Activated CD4-positive, alpha-beta T cell treated with anti-CD3 and anti-CD28 coated beads for 36 hours (primary cell): ENCODE results near the gene TMEM269. TPM values are rescaled to one million over a fixed set of nuclear protein-coding genes. Genes with fewer than 3 reads are reported as not detected.

Experiments used
- ATAC-seq: fragments of 200-7000 bp; cut with Tn5 transposase; one replicate; pipeline ENCODE4 v1.10.0; 2021; ENCODE audit warnings: mild to moderate bottlenecking, moderate library complexity
- CTCF ChIA-PET: fragments of 350-600 bp; sonication (Branson Sonifier 250); formaldehyde crosslinking; loops from one replicate; lab custom pipeline; 2021; ENCODE audit warnings: antibody characterized with exemption; lab: Charles Lee
- POLR2A ChIA-PET: fragments of 350-600 bp; sonication (Branson Sonifier 250); formaldehyde crosslinking; loops from one replicate; lab custom pipeline; 2021; ENCODE audit warnings: antibody characterized with exemption, inconsistent platforms; lab: Charles Lee
- DNase-seq: peaks from one replicate; pipeline ENCODE4 v3.0.0-alpha.2; 2020
- H3K27ac Mint-ChIP-seq: one replicate; pipeline ENCODE4 v1.8.0; 2021; ENCODE audit warnings: mixed read lengths
- H3K27me3 Mint-ChIP-seq: one replicate; pipeline ENCODE4 v1.8.0; 2021; ENCODE audit warnings: mixed read lengths
- H3K36me3 Mint-ChIP-seq: one replicate; pipeline ENCODE4 v1.8.0; 2021; ENCODE audit warnings: low read depth, mixed read lengths
- H3K4me1 Mint-ChIP-seq: one replicate; pipeline ENCODE4 v1.8.0; 2021; ENCODE audit warnings: mixed read lengths
- H3K4me3 Mint-ChIP-seq: one replicate; pipeline ENCODE4 v1.8.0; 2021; ENCODE audit warnings: mild to moderate bottlenecking, moderate library complexity, mixed read lengths
- H3K9me3 Mint-ChIP-seq: one replicate; pipeline ENCODE4 v1.8.0; 2021; ENCODE audit warnings: low read depth, mixed read lengths
- intact Hi-C, 2 experiments: fragments of 100-400 bp; cut with DNase I in 1 of 2; cut with micrococcal nuclease in 1 of 2; formaldehyde crosslinking; loops; one replicate each; pipeline versions ENCODE4 v1.14.2 to v1.15.1; 2022 to 2024; cut with DNase I, micrococcal nuclease
- total RNA-seq, 2 experiments: library from RNA; stranded (reverse); gene quantifications; one replicate each; pipeline ENCODE4 v1.2.3, GENCODE V29; 2021

TMEM269 gene
- total RNA-seq, 2 experiments from 2014 or later, result 0.19 to 0.48 TPM

GRCh38 chr1:42776502-42776901 lies 8.3 kb upstream of the TMEM269 start:
- H3K27ac Mint-ChIP-seq, result no peak overlapping the region
- H3K27me3 Mint-ChIP-seq, result no peaks in the 10 kb centered on the region
- ATAC-seq (no peak), DNase-seq (no peak)
- H3K4me3 Mint-ChIP-seq, result no peak overlapping the region
- intact Hi-C loops, result no loop called here
- peaks cover 22% of the 10 kb centered on the region for H3K4me1 Mint-ChIP-seq
- ChIA-PET CTCF (interaction anchor here (0.7 to 3.3 kb wide), 7 partner anchors 10 to 297 kb away, joined by 3 to 21 read pairs (median 4); partner anchors contain the start of genes C1orf50, P3H1 and ZNF691), POLR2A (interaction anchor here (0.6 kb wide), 1 partner anchor 9 kb away, joined by 3 read pairs; the partner anchor contains the start of gene C1orf50)
- no peaks in the 10 kb centered on the region for H3K9me3 Mint-ChIP-seq
- H3K36me3 Mint-ChIP-seq, result peaks cover 53% of the 10 kb centered on the region

GRCh38 chr1:42777852-42778251 lies 6.9 kb upstream of the TMEM269 start:
- ATAC-seq, result peak; percentile 79
- H3K36me3 Mint-ChIP-seq, result peaks cover 53% of the 10 kb centered on the region

GRCh38 chr1:42779725-42780124 lies 5.1 kb upstream of the TMEM269 start:
- peak overlapping the region; percentile 55 for H3K27ac Mint-ChIP-seq

More at GRCh38 chr1:42777852-42778251, 6.9 kb upstream of the TMEM269 start:
- POLR2A ChIA-PET, result interaction anchor here (0.6 to 1.5 kb wide), 4 partner anchors 13 to 184 kb away, joined by 3 to 6 read pairs (median 4); no protein-coding TSS in a partner anchor
- H3K4me1 Mint-ChIP-seq, result peaks cover 14% of the 10 kb centered on the region
- no peaks in the 10 kb centered on the region for H3K27me3 Mint-ChIP-seq
- peak; percentile 55 for DNase-seq
- intact Hi-C loops, result loop anchor here (1.0 to 2.0 kb wide), 3 partner anchors 135 to 295 kb away; no protein-coding TSS in a partner anchor
- no peak overlapping the region for H3K4me3 Mint-ChIP-seq
- H3K9me3 Mint-ChIP-seq, result no peaks in the 10 kb centered on the region
- CTCF ChIA-PET, result interaction anchor here (0.6 to 3.6 kb wide), 11 partner anchors 8 to 295 kb away, joined by 3 to 31 read pairs (median 5); partner anchors contain the start of genes C1orf50, P3H1 and ZNF691
- no peak overlapping the region for H3K27ac Mint-ChIP-seq

GRCh38 chr1:42780176-42780575 lies 4.6 kb upstream of the TMEM269 start:
- ATAC-seq (no peak), DNase-seq (no peak)
- Mint-ChIP-seq H3K9me3 (no peaks in the 10 kb centered on the region), H3K4me3 (no peak overlapping the region), H3K4me1 (peaks cover 4% of the 10 kb centered on the region), H3K27ac (no peak overlapping the region), H3K36me3 (peaks cover 47% of the 10 kb centered on the region), H3K27me3 (no peaks in the 10 kb centered on the region)
- POLR2A ChIA-PET, result no interaction called here
- CTCF ChIA-PET, result interaction anchor here (0.6 to 3.6 kb wide), 5 partner anchors 11 to 293 kb away, joined by 3 to 31 read pairs (median 4); partner anchors contain the start of gene ZNF691
- intact Hi-C loops, result no loop called here

More at GRCh38 chr1:42779725-42780124, 5.1 kb upstream of the TMEM269 start:
- intact Hi-C loops, result loop anchor here in 1 of 2 experiments (2.0 kb wide), 1 partner anchor 293 kb away; no protein-coding TSS in a partner anchor
- H3K4me3 Mint-ChIP-seq, result no peak overlapping the region
- no peaks in the 10 kb centered on the region for H3K9me3 Mint-ChIP-seq
- no peak for ATAC-seq
- no peak for DNase-seq
- no peaks in the 10 kb centered on the region for H3K27me3 Mint-ChIP-seq
- POLR2A ChIA-PET, result no interaction called here
- peaks cover 51% of the 10 kb centered on the region for H3K36me3 Mint-ChIP-seq
- CTCF ChIA-PET, result interaction anchor here (0.6 to 3.6 kb wide), 6 partner anchors 10 to 736 kb away, joined by 3 to 31 read pairs (median 4); partner anchors contain the start of gene ZNF691
- H3K4me1 Mint-ChIP-seq, result peaks cover 8% of the 10 kb centered on the region

GRCh38 chr1:42783092-42783491 lies 1.7 kb upstream of the TMEM269 start:
- H3K4me3 Mint-ChIP-seq, result no peak overlapping the region
- POLR2A ChIA-PET, result no interaction called here
- CTCF ChIA-PET, result interaction anchor here (0.5 to 2.1 kb wide), 5 partner anchors 12 to 290 kb away, joined by 3 to 9 read pairs (median 5); partner anchors contain the start of genes C1orf50 and P3H1
- no peak for DNase-seq
- H3K27me3 Mint-ChIP-seq, result no peaks in the 10 kb centered on the region
- no peak overlapping the region for H3K27ac Mint-ChIP-seq
- peaks cover 27% of the 10 kb centered on the region for H3K36me3 Mint-ChIP-seq
- intact Hi-C loops, result no loop called here
- H3K9me3 Mint-ChIP-seq, result no peaks in the 10 kb centered on the region
- no peak for ATAC-seq
- peaks cover 12% of the 10 kb centered on the region for H3K4me1 Mint-ChIP-seq

- H3K36me3 Mint-ChIP-seq, result peaks cover 21% of the 10 kb centered on the region
- H3K4me3 Mint-ChIP-seq, result no peak overlapping the region
- H3K9me3 Mint-ChIP-seq, result no peaks in the 10 kb centered on the region
- intact Hi-C loops, result no loop called here
- no peak overlapping the region for H3K27ac Mint-ChIP-seq
- ChIA-PET POLR2A (interaction anchor here (0.7 kb wide), 1 partner anchor 62 kb away, joined by 4 read pairs; the partner anchor contains the start of gene ZNF691), CTCF (interaction anchor here (0.5 to 2.1 kb wide), 4 partner anchors 11 to 289 kb away, joined by 3 to 9 read pairs (median 4); partner anchors contain the start of genes C1orf50 and P3H1)
- peaks cover 10% of the 10 kb centered on the region for H3K4me1 Mint-ChIP-seq
- ATAC-seq (no peak), DNase-seq (no peak)
- H3K27me3 Mint-ChIP-seq, result no peaks in the 10 kb centered on the region
Measured at GRCh38 chr1:42784547-42784945, 245 bp upstream of the TMEM269 start.

GRCh38 chr1:42786097-42786496 lies 1.3 kb downstream of the TMEM269 start:
- CTCF ChIA-PET, result no interaction called here
- Mint-ChIP-seq H3K9me3 (no peaks in the 10 kb centered on the region), H3K4me1 (peaks cover 10% of the 10 kb centered on the region), H3K27me3 (no peaks in the 10 kb centered on the region), H3K4me3 (no peak overlapping the region), H3K36me3 (peaks cover 15% of the 10 kb centered on the region), H3K27ac (peak overlapping the region; percentile 7)
- intact Hi-C loops, result no loop called here
- no peak for ATAC-seq
- POLR2A ChIA-PET, result no interaction called here
- DNase-seq, result no peak

- Mint-ChIP-seq H3K9me3 (no peaks in the 10 kb centered on the region), H3K27ac (no peak overlapping the region), H3K4me3 (no peak overlapping the region), H3K36me3 (peaks cover 7% of the 10 kb centered on the region), H3K4me1 (peaks cover 10% of the 10 kb centered on the region), H3K27me3 (no peaks in the 10 kb centered on the region)
- intact Hi-C loops, result no loop called here
- ChIA-PET POLR2A (no interaction called here), CTCF (no interaction called here)
- ATAC-seq, result no peak
- no peak for DNase-seq
Measured at GRCh38 chr1:42788021-42788420, 3.2 kb downstream of the TMEM269 start.

GRCh38 chr1:42793824-42794223 lies 9.0 kb downstream of the TMEM269 start:
- POLR2A ChIA-PET, result no interaction called here
- no peak overlapping the region for H3K4me3 Mint-ChIP-seq
- CTCF ChIA-PET, result no interaction called here
- no peak for DNase-seq
- H3K4me1 Mint-ChIP-seq, result no peaks in the 10 kb centered on the region
- H3K27me3 Mint-ChIP-seq, result no peaks in the 10 kb centered on the region
- intact Hi-C loops, result no loop called here
- no peak overlapping the region for H3K27ac Mint-ChIP-seq
- no peaks in the 10 kb centered on the region for H3K9me3 Mint-ChIP-seq
- no peak for ATAC-seq
- no peaks in the 10 kb centered on the region for H3K36me3 Mint-ChIP-seq

- no peak for DNase-seq
- CTCF ChIA-PET, result no interaction called here
Measured at GRCh38 chr1:42797414-42797813, 12.6 kb downstream of the TMEM269 start.

GRCh38 chr1:42797979-42798378 lies 13.2 kb downstream of the TMEM269 start:
- H3K27me3 Mint-ChIP-seq, result no peaks in the 10 kb centered on the region
- DNase-seq, result no peak
- H3K4me1 Mint-ChIP-seq, result no peaks in the 10 kb centered on the region
- intact Hi-C loops, result no loop called here
- H3K27ac Mint-ChIP-seq, result no peak overlapping the region
- H3K4me3 Mint-ChIP-seq, result no peak overlapping the region
- ChIA-PET POLR2A (no interaction called here), CTCF (interaction anchor here (1.3 kb wide), 1 partner anchor 276 kb away, joined by 3 read pairs; no protein-coding TSS in a partner anchor)
- ATAC-seq, result no peak
- H3K36me3 Mint-ChIP-seq, result no peaks in the 10 kb centered on the region
- no peaks in the 10 kb centered on the region for H3K9me3 Mint-ChIP-seq

More at GRCh38 chr1:42797414-42797813, 12.6 kb downstream of the TMEM269 start:
- no peak for ATAC-seq
- Mint-ChIP-seq H3K9me3 (no peaks in the 10 kb centered on the region), H3K4me1 (no peaks in the 10 kb centered on the region), H3K36me3 (no peaks in the 10 kb centered on the region), H3K27ac (no peak overlapping the region), H3K4me3 (no peak overlapping the region), H3K27me3 (no peaks in the 10 kb centered on the region)
- POLR2A ChIA-PET, result no interaction called here
- intact Hi-C loops, result no loop called here
